ENCODE measurements around the gene SMIM44.

SMIM44 gene

DNA sequence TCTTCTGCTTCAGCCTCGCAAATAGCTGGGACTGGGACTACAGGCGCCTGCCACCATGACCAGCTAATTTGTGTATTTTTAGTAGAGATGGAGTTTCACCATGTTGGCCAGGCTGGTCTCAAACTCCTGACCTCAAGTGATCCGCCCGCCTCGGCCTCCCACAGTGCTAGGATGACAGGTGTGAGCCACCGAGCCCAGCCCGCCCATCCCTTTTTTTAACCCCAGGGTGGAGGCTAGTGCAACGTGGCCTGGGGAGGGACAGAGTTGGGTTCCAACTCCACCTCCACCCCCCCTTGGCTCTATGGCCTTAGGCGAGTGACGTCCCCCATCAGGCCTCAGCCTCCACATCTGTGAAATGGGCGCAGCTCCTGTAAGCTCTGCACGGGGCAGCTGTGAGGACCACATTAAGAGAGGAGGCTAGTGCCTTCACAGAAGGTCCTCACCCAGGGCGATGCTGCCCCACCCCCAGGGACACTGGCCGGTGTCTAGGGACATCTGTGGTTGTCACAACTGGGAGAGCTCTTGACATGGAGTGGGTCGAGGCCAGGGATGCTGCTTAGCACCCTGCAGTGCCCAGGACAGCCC, 40.7 kb downstream of the SMIM44 start:
- TF ChIP-seq, protein P1, sequence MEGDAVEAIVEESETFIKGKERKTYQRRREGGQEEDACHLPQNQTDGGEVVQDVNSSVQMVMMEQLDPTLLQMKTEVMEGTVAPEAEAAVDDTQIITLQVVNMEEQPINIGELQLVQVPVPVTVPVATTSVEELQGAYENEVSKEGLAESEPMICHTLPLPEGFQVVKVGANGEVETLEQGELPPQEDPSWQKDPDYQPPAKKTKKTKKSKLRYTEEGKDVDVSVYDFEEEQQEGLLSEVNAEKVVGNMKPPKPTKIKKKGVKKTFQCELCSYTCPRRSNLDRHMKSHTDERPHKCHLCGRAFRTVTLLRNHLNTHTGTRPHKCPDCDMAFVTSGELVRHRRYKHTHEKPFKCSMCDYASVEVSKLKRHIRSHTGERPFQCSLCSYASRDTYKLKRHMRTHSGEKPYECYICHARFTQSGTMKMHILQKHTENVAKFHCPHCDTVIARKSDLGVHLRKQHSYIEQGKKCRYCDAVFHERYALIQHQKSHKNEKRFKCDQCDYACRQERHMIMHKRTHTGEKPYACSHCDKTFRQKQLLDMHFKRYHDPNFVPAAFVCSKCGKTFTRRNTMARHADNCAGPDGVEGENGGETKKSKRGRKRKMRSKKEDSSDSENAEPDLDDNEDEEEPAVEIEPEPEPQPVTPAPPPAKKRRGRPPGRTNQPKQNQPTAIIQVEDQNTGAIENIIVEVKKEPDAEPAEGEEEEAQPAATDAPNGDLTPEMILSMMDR (conservative IDR thresholded peaks at IDR 0.05), result no peak
- TF ChIP-seq ZFX (IDR thresholded peaks at IDR 0.05), result no peak
- no peak overlapping the region for H3K27ac ChIP-seq

DNA sequence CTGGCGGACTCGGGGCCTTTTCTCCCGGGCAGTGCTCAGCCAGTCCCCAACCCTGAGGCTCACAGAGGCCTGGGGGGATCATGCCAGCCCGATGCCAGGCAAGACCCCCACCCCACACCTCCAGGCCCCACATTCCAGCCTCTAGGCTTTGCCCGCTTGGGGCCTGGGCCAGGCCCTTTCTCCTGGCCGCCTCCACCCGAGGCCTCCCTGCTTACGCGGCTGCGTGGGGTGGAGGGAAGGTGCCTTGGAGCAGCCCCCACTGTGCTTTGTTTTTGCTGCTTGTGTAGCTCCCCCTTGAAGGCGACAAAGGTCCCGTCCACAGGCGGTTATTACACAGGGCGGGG, 41.3 kb downstream of the SMIM44 start:
- H3K27ac ChIP-seq, result no peak overlapping the region
- TF ChIP-seq ZFX (IDR thresholded peaks at IDR 0.05), result no peak
- TF ChIP-seq, protein P1 (conservative IDR thresholded peaks at IDR 0.05), result no peak

GRCh38 chr19:3441089-3441985, 41.9 kb downstream of the SMIM44 start:
- no peak overlapping the region for H3K27ac ChIP-seq

GRCh38 chr19:3440082-3440481, 43.2 kb downstream of the SMIM44 start:
- TF ChIP-seq, protein P1 (conservative IDR thresholded peaks at IDR 0.05), result no peak
- TF ChIP-seq ZFX (IDR thresholded peaks at IDR 0.05), result no peak
- H3K27ac ChIP-seq, result no peak overlapping the region

More at GRCh38 chr19:3441089-3441985, 41.9 kb downstream of the SMIM44 start:
- TF ChIP-seq ZFX (IDR thresholded peaks at IDR 0.05), result no peak
- TF ChIP-seq, protein P1 (conservative IDR thresholded peaks at IDR 0.05), result no peak

DNA sequence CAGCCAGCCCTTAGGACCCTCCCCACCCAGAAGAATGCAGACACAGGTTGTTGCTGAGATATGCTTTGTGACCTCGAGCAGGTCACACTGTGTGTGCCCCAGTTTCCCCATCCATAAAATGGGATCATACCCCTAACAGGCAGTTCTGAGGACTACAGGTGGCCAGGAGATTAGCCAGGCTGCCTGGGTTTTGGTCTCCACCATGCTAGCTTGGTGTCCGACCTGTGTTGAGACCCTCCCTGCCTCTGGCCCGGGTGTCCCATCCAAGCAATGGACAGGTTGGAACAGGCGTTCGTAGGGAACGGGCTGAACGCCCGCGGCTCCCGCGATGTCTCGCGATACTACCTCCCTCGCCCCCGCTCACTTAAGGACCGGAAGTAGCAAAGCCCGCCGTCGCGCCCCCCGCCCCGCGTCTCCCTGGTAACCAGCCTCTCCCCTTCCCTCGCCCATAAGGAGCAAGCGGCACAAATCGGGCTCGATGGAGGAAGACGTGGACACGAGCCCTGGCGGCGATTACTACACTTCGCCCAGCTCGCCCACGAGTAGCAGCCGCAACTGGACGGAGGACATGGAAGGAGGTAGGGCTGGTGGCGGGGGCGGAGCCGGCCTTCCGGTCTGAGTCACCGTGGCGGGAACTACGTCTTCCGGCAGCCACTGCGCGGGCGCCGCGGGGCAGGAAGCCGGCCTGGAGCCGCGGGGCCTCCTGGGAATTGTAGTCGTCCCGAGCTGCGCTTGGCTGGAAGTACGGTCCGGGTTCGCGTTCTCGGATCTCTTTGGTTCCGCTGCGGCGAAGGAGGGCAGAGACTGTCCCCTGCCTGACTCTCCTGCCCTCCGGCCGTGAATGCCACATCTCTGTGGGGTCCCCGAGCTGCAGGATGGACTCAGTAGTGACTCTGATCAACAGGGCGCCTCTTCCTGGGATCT, 48.3 kb downstream of the SMIM44 start:
- peak overlapping the region; percentile 74 for H3K27ac ChIP-seq
- no peak for TF ChIP-seq ZFX (IDR thresholded peaks at IDR 0.05)
- TF ChIP-seq, protein P1 (conservative IDR thresholded peaks at IDR 0.05), result no peak

GRCh38 chr19:3433805-3434540, 49.3 kb downstream of the SMIM44 start:
- H3K27ac ChIP-seq, result peak overlapping the region; percentile 74

More at GRCh38 chr19:3433805-3434540, 49.3 kb downstream of the SMIM44 start:
- TF ChIP-seq, protein P1 (conservative IDR thresholded peaks at IDR 0.05), result no peak
- TF ChIP-seq ZFX (IDR thresholded peaks at IDR 0.05), result no peak

All from C4-2B (cell line).